GM12878 (cell line): Measurements from ENCODE around the gene NSG1. TPM values are rescaled to one million over a fixed set of nuclear protein-coding genes. Genes with fewer than 3 reads are reported as not detected.

Experiments
- ATAC-seq: fragments of 200-7000 bp; cut with Tn5 transposase; 3 replicates; pipeline ENCODE4 v1.9.1; 2020; ENCODE audit warnings: mild to moderate bottlenecking, moderate library complexity
- BruUV-seq: library from RNA; stranded (reverse); fragments of 400-500 nt; replicated peaks from 2 replicates; lab custom pipeline; 2021; lab: Mats Ljungman, UMichigan
- CTCF ChIA-PET: fragments of 300-600 bp; sonication (Branson Sonifier 250); formaldehyde crosslinking; extraction: SDS; loops from one replicate; lab custom pipeline; 2021; ENCODE audit warnings: inconsistent platforms; lab: Yijun Ruan, JAX
- POLR2A ChIA-PET: fragments of 350-600 bp; formaldehyde crosslinking; extraction: SDS; loops from one replicate; lab custom pipeline; 2021; ENCODE audit warnings: inconsistent platforms; lab: Charles Lee
- RAD21 ChIA-PET: fragments of 300-600 bp; sonication (Branson Sonifier 250); formaldehyde crosslinking; loops from one replicate; lab custom pipeline; 2023; ENCODE audit warnings: antibody characterized with exemption; ENCODE audit not compliant: unreplicated experiment; lab: Charles Lee
- SMC1A ChIA-PET: fragments of 300-600 bp; sonication (Branson Sonifier 250); formaldehyde crosslinking; loops from one replicate; lab custom pipeline; 2023; ENCODE audit not compliant: unreplicated experiment, uncharacterized antibody; lab: Charles Lee
- DNase-seq: peaks from one replicate; pipeline ENCODE4 v3.0.0-alpha.2; 2011; ENCODE audit warnings: low read depth, low spot score
- FAIRE-seq: peaks from 3 replicates; lab custom pipeline; 2011; peaks lifted over from hg19 to GRCh38; lab: Jason Lieb, UNC
- H2AFZ ChIP-seq: 2 replicates; pipeline ENCODE4 v1.6.0; 2011; ENCODE audit warnings: low read depth, low read length, control low read depth; ENCODE audit not compliant: control insufficient read depth
- H3K27ac ChIP-seq: 2 replicates; pipeline ENCODE4 v1.5.1; 2011; ENCODE audit warnings: control low read depth; ENCODE audit not compliant: control insufficient read depth, insufficient read depth
- H3K27me3 ChIP-seq, 2 experiments: replicated peaks in 1 of 2; 2 replicates each; pipeline versions ENCODE4 v1.6.0 to v1.6.1; 2011; ENCODE audit warnings: low read length in 1 of 2; ENCODE audit not compliant: control insufficient read depth in 2 of 2, insufficient read depth in 2 of 2
- H3K36me3 ChIP-seq, 2 experiments: 2 replicates each; pipeline ENCODE4 v1.5.1; 2011; ENCODE audit warnings: low read length in 1 of 2; ENCODE audit not compliant: control insufficient read depth in 2 of 2, insufficient read depth in 2 of 2
- H3K4me1 ChIP-seq: 2 replicates; pipeline ENCODE4 v1.6.1; 2011; ENCODE audit warnings: mild to moderate bottlenecking, low read length, moderate library complexity, mixed read lengths; ENCODE audit not compliant: control insufficient read depth, insufficient read depth
- H3K4me2 ChIP-seq: 2 replicates; pipeline ENCODE4 v1.6.0; 2011; ENCODE audit warnings: control low read depth; ENCODE audit not compliant: control insufficient read depth, insufficient read depth
- H3K4me3 ChIP-seq: fragments of 200-600 bp; sonication (generic); 2 replicates; pipeline ENCODE4 v1.5.1; 2016
- H3K79me2 ChIP-seq: 2 replicates; pipeline ENCODE4 v1.6.0; 2011; ENCODE audit warnings: low read length; ENCODE audit not compliant: control insufficient read depth, insufficient read depth
- H3K9ac ChIP-seq: 2 replicates; pipeline ENCODE4 v1.8.0; 2011; ENCODE audit warnings: low read length, control low read depth, mixed read lengths; ENCODE audit not compliant: control insufficient read depth, insufficient read depth
- H3K9me3 ChIP-seq: replicated peaks from 3 replicates; pipeline ENCODE4 v1.5.1; 2011; ENCODE audit warnings: mild to moderate bottlenecking, low read length; ENCODE audit not compliant: control insufficient read depth, insufficient read depth
- H4K20me1 ChIP-seq: 2 replicates; pipeline ENCODE4 v1.6.0; 2011; ENCODE audit not compliant: control insufficient read depth, insufficient read depth
- ASH2L ChIP-seq: fragments of 300-600, 200-600 bp; sonication (generic); IDR thresholded peaks from 2 replicates; pipeline ENCODE4 v1.6.1; 2017; ENCODE audit warnings: low read depth, mild to moderate bottlenecking, borderline replicate concordance
- ATF3 ChIP-seq: IDR thresholded peaks from 2 replicates; pipeline ENCODE4 v1.6.1; 2011; ENCODE audit warnings: low read depth, mild to moderate bottlenecking, low read length, moderate library complexity, borderline replicate concordance; ENCODE audit errors: extremely low read depth
- CBX3 ChIP-seq: fragments of 200-600 bp; sonication (generic); IDR thresholded peaks from 2 replicates; pipeline ENCODE4 v1.6.1; 2016; ENCODE audit warnings: low read depth, borderline replicate concordance
- CHD2 ChIP-seq: IDR thresholded peaks from 2 replicates; pipeline ENCODE4 v1.6.1; 2011; ENCODE audit warnings: low read depth, low read length, improper control_type of control experiment, borderline replicate concordance
- EZH2 ChIP-seq: IDR thresholded peaks from 2 replicates; pipeline ENCODE4 v1.6.1; 2012; ENCODE audit warnings: low read depth, mild to moderate bottlenecking, control low read depth, inconsistent platforms, low read length, borderline replicate concordance; ENCODE audit not compliant: control insufficient read depth
- GATAD2B ChIP-seq: fragments of 450-650 bp; conservative IDR thresholded peaks from 2 replicates; pipeline ENCODE4 v1.6.1; 2017; ENCODE audit warnings: low read depth, mild to moderate bottlenecking, moderate library complexity
- JUNB ChIP-seq: IDR thresholded peaks from 2 replicates; pipeline ENCODE4 v1.6.1; 2016; ENCODE audit warnings: antibody characterized with exemption, mild to moderate bottlenecking
- MTA2 ChIP-seq: fragments of 450-650 bp; IDR thresholded peaks from 2 replicates; pipeline ENCODE4 v1.6.1; 2016; ENCODE audit warnings: low read depth, mild to moderate bottlenecking, moderate library complexity
- MXI1 ChIP-seq: fragments of 150-350 bp; IDR thresholded peaks from 2 replicates; pipeline ENCODE4 v1.6.1; 2011; ENCODE audit warnings: low read depth, mild to moderate bottlenecking, inconsistent platforms, low read length, improper control_type of control experiment
- MYB ChIP-seq: fragments of 150-350 bp; IDR thresholded peaks from 2 replicates; pipeline ENCODE4 v1.6.1; 2014; ENCODE audit warnings: mild to moderate bottlenecking, low read depth, low read length, borderline replicate concordance
- MYC ChIP-seq: IDR thresholded peaks from 2 replicates; pipeline ENCODE4 v1.6.1; 2011; ENCODE audit warnings: mild to moderate bottlenecking, low read length, moderate library complexity, inconsistent platforms; ENCODE audit not compliant: insufficient read depth, insufficient replicate concordance, insufficient read length, severe bottlenecking
- NBN ChIP-seq: fragments of 450-650 bp; IDR thresholded peaks from 2 replicates; pipeline ENCODE4 v1.6.1; 2016
- SIN3A ChIP-seq: IDR thresholded peaks from 2 replicates; pipeline ENCODE4 v1.6.1; 2012; ENCODE audit warnings: low read depth, low read length, improper control_type of control experiment
- SMAD5 ChIP-seq: IDR thresholded peaks from 2 replicates; pipeline ENCODE4 v1.6.1; 2016; ENCODE audit warnings: antibody characterized with exemption, low read depth
- SUPT20H ChIP-seq: IDR thresholded peaks from 2 replicates; pipeline ENCODE4 v1.6.1; 2011; ENCODE audit warnings: low read depth, mild to moderate bottlenecking, low read length, moderate library complexity, borderline replicate concordance; ENCODE audit not compliant: control insufficient read depth
- ZBTB40 ChIP-seq: fragments of 450-650 bp; IDR thresholded peaks from 2 replicates; pipeline ENCODE4 v1.6.1; 2016; ENCODE audit warnings: mild to moderate bottlenecking, moderate library complexity, borderline replicate concordance
- ZNF384 ChIP-seq: IDR thresholded peaks from 2 replicates; pipeline ENCODE4 v1.6.1; 2012; ENCODE audit warnings: low read depth, mild to moderate bottlenecking, low read length, improper control_type of control experiment, borderline replicate concordance
- WGBS: methylation state at CpG from one replicate; pipeline ENCODE4 v1.1.6; 2016; ENCODE audit warnings: low lambda C conversion rate; ENCODE audit not compliant: insufficient replicate concordance, insufficient coverage; ENCODE audit errors: missing lambda C conversion rate; 5-methylcytosine and 5-hydroxymethylcytosine counted together
- in situ Hi-C: fragments of 300-500 bp; cut with MboI; formaldehyde crosslinking; loops from 9 replicates; pipeline ENCODE4 v1.14.3; 2018; ENCODE audit warnings: mixed read lengths
- intact Hi-C: fragments of 100-400 bp; cut with micrococcal nuclease; formaldehyde crosslinking; loops from one replicate; pipeline ENCODE4 v1.14.2; 2022; ENCODE audit not compliant: unreplicated experiment
- polyA plus RNA-seq, 11 experiments: library from polyadenylated mRNA; depleted of rRNA in 4 of 11; unstranded in 6 of 11; stranded (reverse) in 5 of 11; fragments of >200 nt; fragmentation: Nextera tagmentation in 4 of 11; fragmentation: Illumina TruSeq in 1 of 11; extraction: Ambion mirVana in 4 of 11; extraction: Trizol in 1 of 11; gene quantifications; 1 replicate in 1 of 11; 2 replicates in 10 of 11; pipeline versions ENCODE4 v1.2.1 to v1.2.3, GENCODE V29; 2011 to 2016; ENCODE audit warnings: inconsistent platforms in 2 of 11, missing spikeins in 2 of 11, low read depth in 1 of 11
- total RNA-seq, 4 experiments: library from RNA; depleted of rRNA in 3 of 4; stranded (reverse); fragments of >200 nt in 3 of 4; fragmentation: Illumina TruSeq in 1 of 4; extraction: Trizol in 1 of 4; gene quantifications; 2 replicates each; pipeline versions ENCODE4 v1.2.1 to v1.2.3, GENCODE V29; 2013 to 2021
- TF ChIP-seq, protein P1 (sequence below): IDR thresholded peaks from 2 replicates; pipeline ENCODE4 v1.6.1; 2012; ENCODE audit warnings: low read depth, low read length, improper control_type of control experiment

Gene NSG1
- total and polyA plus RNA-seq, 10 of the 15 experiments (the other 5 are each of a cell fraction or from before 2014, with no cell fraction given) = 0.03 to 0.19 (median 0.10) TPM; not detected in 5

- Histone ChIP-seq H3K79me2 (no peaks in the 10 kb centered on the region), H3K36me3 (no peaks in the 10 kb centered on the region), H2AFZ (no peak overlapping the region), H3K27ac (no peak overlapping the region), H3K9me3 (no peaks in the 10 kb centered on the region), H3K4me3 (no peak overlapping the region), H3K4me2 (no peak overlapping the region), H3K9ac (no peak overlapping the region)
- no peak for FAIRE-seq
- ChIA-PET CTCF (no interaction called here), POLR2A (no interaction called here)
- no TSS peak for BruUV-seq
- 76% methylated on average over 19 of the region's 19 CpGs for WGBS
- TF ChIP-seq SMAD5 = no peak
- no peak for TF ChIP-seq MYB
- no peak for TF ChIP-seq ATF3
- no peak for TF ChIP-seq ZNF384
- no peak for TF ChIP-seq JUNB
- no peak for TF ChIP-seq ZBTB40
- TF ChIP-seq CHD2 = no peak
- TF ChIP-seq SUPT20H = no peak
- TF ChIP-seq CBX3 = no peak
- no peak for TF ChIP-seq MTA2
- no peak for TF ChIP-seq NBN
- TF ChIP-seq MXI1 = no peak
- TF ChIP-seq, protein P1, sequence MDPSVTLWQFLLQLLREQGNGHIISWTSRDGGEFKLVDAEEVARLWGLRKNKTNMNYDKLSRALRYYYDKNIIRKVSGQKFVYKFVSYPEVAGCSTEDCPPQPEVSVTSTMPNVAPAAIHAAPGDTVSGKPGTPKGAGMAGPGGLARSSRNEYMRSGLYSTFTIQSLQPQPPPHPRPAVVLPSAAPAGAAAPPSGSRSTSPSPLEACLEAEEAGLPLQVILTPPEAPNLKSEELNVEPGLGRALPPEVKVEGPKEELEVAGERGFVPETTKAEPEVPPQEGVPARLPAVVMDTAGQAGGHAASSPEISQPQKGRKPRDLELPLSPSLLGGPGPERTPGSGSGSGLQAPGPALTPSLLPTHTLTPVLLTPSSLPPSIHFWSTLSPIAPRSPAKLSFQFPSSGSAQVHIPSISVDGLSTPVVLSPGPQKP = no peak
- no peak for TF ChIP-seq SIN3A
- no peak for TF ChIP-seq ASH2L
- no peak for TF ChIP-seq MYC
- TF ChIP-seq GATAD2B = no peak
- TF ChIP-seq EZH2 = no peak
- TF ChIP-seq, all 136 proteins: peak for 0
- in situ Hi-C loops (no loop called here), intact Hi-C loops (no loop called here)
- SMC1A ChIA-PET = no interaction called here
- RAD21 ChIA-PET = no interaction called here
- DNase-seq = no peak
- H3K27me3 ChIP-seq = no peaks in the 10 kb centered on the region
- no peaks in the 10 kb centered on the region for H3K4me1 ChIP-seq
- ATAC-seq = no peak
- no peaks in the 10 kb centered on the region for H4K20me1 ChIP-seq
Observed at GRCh38 chr4:4412641-4413372, 25.9 kb downstream of the NSG1 start.
